GM18507 (cell line): ENCODE results near the gene COCH.

ENCODE experiments used
- DNase-seq: peaks from one replicate; pipeline ENCODE4 v3.0.0; 2011; ENCODE audit warnings: low read depth; ENCODE audit not compliant: insufficient read length; ENCODE audit errors: extremely low spot score
- FAIRE-seq: peaks from 2 replicates; lab custom pipeline; 2011; peaks lifted over from hg19 to GRCh38; lab: Jason Lieb, UNC

The COCH gene

DNA sequence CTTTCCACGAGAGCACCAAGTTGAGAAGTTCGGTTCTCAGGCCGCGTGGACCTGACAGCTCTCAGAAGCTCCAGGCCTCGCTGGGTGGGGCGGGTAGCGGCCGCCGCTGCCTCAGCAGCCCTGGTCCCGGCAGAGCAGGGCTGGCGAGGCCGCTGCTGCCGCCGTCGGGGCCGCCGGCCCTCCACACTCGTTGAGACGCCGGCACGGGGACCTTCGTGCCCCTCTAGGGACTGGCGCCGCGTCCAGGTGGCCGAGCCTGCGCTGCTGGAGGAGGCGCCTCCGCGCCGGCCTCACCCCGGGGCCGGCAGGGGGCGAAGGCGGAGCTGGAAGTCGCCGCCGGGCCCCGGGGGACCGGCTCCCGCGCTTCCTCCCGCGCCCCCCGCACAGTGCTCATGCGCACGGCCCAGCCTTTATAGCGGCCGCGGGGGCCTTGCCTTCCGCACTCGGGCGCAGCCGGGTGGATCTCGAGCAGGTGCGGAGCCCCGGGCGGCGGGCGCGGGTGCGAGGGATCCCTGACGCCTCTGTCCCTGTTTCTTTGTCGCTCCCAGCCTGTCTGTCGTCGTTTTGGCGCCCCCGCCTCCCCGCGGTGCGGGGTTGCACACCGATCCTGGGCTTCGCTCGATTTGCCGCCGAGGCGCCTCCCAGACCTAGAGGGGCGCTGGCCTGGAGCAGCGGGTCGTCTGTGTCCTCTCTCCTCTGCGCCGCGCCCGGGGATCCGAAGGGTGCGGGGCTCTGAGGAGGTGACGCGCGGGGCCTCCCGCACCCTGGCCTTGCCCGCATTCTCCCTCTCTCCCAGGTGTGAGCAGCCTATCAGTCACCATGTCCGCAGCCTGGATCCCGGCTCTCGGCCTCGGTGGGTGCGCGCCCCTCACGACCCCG lies at the start of gene COCH:
Gene COCH, plus strand, starts transcription at position 440 of the 879 bp plus-strand sequence. Its CDS starts 380 bp downstream, at position 820.
- FAIRE-seq (peak; percentile 74), DNase-seq (peak; percentile 68)

- FAIRE-seq, result no peak
- no peak for DNase-seq
These were observed 48.3 kb upstream of the COCH start for GRCh38 chr14:30826070-30826469.

GRCh38 chr14:30829853-30830252 lies 44.5 kb upstream of the COCH start:
- FAIRE-seq, result no peak
- DNase-seq, result no peak

DNA sequence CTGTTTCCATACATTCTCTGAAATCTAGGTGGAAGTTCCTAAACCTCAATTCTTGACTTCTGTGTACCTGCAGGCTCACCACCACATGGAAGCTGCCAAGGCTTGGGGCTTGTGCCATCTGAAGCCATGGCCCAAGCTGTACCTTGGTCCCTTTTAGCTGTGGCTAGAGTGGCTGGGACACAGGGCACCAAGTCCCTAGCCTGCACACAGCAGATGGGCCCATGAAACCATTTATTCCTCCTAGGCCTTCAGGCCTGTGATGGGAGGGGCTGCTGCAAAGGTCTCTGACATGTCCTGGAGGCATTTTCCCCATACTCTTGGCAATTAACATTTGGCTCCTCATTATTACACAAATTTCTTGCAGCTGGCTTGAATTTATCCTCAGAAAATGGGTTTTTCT lies 40.0 kb upstream of the COCH start:
- FAIRE-seq, result no peak

DNA sequence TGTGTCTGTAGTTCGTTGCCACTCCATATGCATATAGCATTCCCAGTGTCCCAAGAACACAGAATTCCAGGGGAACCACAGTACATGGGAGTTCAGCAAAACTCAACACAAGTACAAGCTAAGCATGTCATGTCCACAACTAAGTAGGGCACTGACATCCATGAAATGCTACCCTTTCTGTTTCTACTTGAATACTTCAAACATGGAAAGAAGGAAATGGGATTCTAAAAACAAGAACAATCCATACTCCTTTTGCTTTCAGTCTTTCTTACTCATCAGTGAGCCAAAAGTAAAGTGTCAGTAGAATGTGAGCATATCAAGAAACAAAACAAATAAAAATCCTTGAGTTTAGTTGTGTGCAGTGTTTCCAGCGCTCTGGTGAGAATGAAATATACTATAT lies 36.0 kb upstream of the COCH start:
- no peak for DNase-seq
- FAIRE-seq, result no peak

More for the DNA sequence above, 40.0 kb upstream of the COCH start:
- DNase-seq, result no peak

DNA sequence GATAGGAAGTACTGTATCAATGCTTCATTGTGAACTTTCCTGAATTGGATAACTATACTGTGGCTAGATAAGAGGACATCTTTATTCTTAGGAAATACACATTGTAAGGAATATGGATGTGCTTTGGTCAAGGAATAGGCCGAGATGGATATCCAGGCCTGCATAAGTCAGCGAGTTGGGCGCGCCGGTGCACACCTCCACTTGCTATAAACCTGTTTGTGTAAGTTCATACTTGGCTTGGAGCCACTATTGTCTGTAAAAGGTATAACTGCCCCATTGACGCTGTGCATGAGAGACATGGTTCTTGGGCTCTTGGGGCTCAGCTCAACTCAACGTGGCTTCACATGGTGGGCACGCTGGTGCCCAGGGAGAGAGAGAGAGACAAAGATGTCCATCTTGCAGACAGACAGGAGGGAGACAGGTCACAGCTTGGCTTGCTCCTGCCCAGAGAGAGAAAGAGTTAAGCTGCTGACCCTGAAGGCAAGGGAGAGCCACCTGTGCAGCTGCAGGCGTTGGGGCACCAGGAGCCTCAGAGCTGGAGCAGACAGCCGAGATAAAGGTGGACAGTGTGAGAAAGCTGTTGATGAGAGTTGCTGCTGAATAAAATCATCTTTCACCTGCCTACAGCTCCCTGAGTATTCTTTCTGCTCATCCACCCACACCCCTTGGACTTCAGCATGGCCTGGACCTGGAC lies 34.1 kb upstream of the COCH start:
- FAIRE-seq (no peak), DNase-seq (no peak)

DNA sequence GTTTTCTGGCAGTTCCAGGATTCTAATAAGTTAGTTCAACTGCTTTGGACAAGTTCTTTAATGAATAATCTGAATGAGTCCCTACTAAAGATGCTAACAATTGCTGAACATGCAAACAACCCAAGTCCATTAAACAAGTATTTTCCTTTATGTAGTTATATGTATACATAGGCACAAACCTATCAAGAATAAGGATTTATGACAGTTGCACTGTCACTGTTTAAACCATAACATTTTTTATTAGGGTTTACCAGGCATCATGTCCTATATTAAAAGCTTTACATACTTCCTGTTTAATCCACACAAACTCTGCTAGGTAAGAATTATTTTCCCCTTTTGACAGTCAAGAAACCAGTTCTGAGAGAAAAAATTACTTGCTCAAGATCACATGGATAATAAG lies 31.9 kb upstream of the COCH start:
- DNase-seq, result no peak

GRCh38 chr14:30848449-30849240 lies 25.7 kb upstream of the COCH start:
- DNase-seq, result no peak

More for the DNA sequence above, 31.9 kb upstream of the COCH start:
- FAIRE-seq, result no peak

DNA sequence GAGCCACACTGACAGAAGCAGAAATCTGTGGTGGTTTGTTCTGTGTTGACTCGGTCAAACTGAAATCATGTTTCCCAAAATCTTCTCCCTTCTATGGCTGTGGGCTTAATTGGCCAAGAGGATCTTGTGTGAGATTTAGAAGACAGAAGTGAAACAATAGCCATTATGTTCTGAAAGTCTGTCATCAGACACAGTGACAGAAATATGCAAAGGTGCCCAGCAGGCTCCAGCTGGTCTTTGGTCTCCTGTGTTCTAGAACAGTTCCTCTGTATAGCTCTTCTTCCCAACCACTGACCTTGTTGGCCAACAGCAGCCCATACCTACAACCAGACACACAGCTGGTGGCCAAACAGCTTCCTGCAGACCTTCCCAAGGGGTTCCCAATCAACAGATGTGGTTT lies 25.0 kb upstream of the COCH start:
- DNase-seq (no peak), FAIRE-seq (peak; percentile 86)

More at GRCh38 chr14:30848449-30849240, 25.7 kb upstream of the COCH start:
- peak; percentile 55 for FAIRE-seq

DNA sequence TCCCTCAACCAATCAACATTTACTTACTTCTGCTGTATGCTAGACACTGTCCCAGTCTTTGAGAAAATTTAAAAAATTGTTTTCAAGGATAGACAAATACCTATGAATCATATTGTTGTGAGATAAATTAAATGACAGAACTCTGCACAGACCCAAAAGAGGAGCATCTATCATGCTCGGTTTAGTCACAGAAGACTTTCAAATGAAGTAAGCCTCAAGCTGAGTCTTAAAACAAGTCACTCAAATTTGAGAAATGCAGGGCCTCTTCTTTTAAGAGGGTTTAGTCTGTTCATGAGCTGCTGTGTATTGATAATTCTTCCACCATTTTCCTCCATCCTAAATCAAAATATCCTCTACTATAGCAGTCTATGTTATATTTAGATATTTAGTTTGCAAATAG lies 24.4 kb upstream of the COCH start:
- FAIRE-seq (peak; percentile 48), DNase-seq (no peak)

GRCh38 chr14:30853946-30854345 lies 20.4 kb upstream of the COCH start:
- DNase-seq, result no peak
- no peak for FAIRE-seq

DNA sequence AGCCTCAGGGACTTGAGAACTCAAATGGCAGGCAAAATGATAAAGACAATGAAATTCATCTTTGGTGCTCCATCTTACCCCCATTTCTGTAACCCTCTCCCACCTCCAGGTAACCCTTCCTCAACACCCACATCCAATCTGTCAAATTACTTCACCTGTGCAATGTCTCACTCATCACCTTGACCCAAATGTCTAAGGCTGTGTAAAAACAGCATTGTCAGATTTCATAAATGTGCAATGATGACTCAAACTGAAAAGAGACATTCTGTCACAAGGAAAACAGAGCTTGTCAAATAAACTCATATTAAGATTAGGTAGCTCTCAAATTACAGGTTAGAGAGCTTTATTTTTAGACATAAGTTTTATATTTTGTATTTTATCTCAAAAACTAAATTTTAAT lies 19.9 kb upstream of the COCH start:
- FAIRE-seq (peak; percentile 56), DNase-seq (no peak)

DNA sequence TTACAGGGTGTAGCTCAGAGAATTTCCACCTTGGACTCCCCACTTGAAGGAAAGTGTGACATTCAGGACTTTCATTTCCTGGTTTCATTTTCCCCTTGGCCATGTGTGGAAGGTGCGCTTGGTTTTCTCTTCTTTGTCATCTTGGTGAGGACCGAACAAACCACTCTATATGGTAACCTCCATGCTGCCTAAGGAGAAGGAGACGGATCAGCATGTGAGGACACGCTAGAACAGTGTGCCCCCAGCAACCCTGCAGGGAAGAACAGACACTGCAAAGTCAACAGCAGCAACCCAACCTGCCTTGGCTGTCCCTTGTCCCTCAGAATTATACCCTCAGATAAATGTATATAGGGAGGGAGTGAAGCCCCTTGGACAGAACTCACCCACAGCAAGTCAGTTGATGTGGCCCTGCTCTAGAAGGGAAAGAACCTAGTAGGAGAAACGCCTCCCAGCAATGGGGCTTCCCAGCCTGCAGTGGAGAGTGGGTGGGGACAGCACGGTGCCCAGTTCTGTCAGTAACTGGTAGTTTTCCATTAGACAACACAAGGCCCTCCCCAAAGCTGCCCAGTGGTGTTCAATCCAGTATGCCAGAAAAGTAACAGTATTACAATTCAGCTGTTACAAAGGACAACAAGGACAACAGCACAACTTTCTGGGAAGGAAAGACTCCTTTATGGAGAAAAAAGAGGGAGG lies 18.9 kb upstream of the COCH start:
- DNase-seq (no peak), FAIRE-seq (peak; percentile 79)

GRCh38 chr14:30861200-30861599 lies 13.2 kb upstream of the COCH start:
- FAIRE-seq, result no peak
- no peak for DNase-seq

GRCh38 chr14:30864934-30865333 lies 9.4 kb upstream of the COCH start:
- no peak for FAIRE-seq
- no peak for DNase-seq

DNA sequence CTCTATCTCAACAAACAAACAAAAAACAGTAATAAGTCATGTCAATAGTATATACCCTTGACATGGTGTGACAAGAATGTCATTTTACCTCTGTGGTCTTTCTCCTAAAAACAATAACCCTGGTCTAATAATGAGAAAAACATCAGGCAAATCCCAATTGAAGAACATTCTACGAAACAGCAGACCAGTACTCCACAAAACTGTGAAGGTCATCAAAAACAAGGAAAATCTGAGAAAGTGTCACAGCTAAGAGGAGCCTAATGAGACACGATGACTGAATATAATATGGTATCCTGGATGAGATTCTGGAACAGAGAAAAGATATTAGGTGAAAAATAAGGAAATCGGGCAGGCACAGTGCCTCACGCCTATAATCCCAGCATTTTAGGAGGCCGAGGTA lies 5.6 kb upstream of the COCH start:
- DNase-seq (no peak), FAIRE-seq (no peak)

DNA sequence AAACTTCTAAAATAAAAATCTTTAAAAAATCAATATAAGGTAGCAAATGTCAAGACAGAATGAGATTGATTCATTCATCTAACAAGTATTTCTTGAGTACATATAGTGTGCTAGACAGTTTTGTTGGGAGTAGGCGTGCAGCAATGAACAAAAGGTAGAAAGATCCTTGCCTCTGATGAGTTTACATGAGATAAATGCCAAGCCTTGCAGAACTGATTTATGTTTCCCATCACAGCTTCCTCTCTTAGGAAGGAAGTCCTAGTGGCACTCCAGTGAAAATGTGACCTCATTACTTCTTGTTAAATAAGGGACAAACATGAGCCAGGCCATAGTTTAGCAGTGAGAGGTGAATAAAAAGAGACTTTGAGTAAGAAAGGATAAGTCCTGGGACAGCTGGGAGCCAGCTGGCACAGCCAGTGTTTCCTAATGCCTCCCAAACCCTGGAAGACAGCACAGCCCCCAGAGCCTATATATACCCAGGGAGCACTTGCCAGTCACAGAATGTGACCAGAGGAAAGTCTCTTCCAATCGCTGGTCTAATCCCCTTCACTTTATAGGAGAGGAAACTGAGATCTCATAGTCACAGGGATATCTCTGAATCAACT lies 4.7 kb upstream of the COCH start:
- DNase-seq (no peak), FAIRE-seq (no peak)

GRCh38 chr14:30872602-30873001 lies 1.8 kb upstream of the COCH start:
- no peak for FAIRE-seq
- no peak for DNase-seq
